Measurements from ENCODE around the gene HOTAIR.

- TF ChIP-seq POLR2A (IDR thresholded peaks at IDR 0.05; ENCODE audit: low read length) (no peak), GATA1 (IDR thresholded peaks at IDR 0.05; ENCODE audit: low read depth, low read length) (no peak)
Measured at GRCh38 chr12:53928054-53928835, 46.5 kb downstream of the HOTAIR start.
